ENCODE data around the gene NPM3.

The NPM3 gene

DNA sequence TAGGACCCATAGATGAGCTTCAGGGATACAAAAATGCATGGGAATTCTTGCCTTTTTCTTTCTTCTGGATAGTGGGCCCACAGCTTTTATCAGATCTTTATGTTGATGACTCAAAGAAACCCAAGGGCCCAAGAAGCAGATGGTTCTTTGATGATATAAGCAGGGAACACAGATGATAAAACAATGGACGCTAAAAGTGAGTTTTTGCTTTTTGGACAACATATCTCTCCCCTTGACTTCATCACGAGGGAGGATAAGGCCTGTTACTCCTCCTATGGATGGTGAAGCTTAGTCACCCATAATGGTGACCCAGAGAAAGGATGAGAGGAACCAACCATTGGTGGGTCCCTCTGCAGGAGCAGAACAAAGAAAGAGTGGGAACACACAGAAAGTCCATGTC lies 41.5 kb upstream of the NPM3 start:
- H3K9ac ChIP-seq (ENCODE audit: low read length in 2 of 2), result no peak overlapping the region
- peaks cover 0 to 3% of the 10 kb centered on the region in 2 donors for H3K36me3 ChIP-seq (ENCODE audit: control insufficient read depth in 2 of 2, insufficient read depth in 2 of 2, low read length in 2 of 2)
- no peaks in the 10 kb centered on the region for H3K9me3 ChIP-seq (ENCODE audit: control insufficient read depth in 2 of 2, low read length in 2 of 2)
- no peaks in the 10 kb centered on the region for H3K27me3 ChIP-seq (ENCODE audit: control insufficient read depth in 1 of 2, insufficient read depth in 2 of 2, low read length in 2 of 2)
- no peak overlapping the region for H3K4me3 ChIP-seq (ENCODE audit: low read length in 2 of 2)
- peaks cover 2% of the 10 kb centered on the region for H3K4me1 ChIP-seq (ENCODE audit: control insufficient read depth, insufficient read depth, low read length)
- H3K27ac ChIP-seq (ENCODE audit: low read length), result no peak overlapping the region

DNA sequence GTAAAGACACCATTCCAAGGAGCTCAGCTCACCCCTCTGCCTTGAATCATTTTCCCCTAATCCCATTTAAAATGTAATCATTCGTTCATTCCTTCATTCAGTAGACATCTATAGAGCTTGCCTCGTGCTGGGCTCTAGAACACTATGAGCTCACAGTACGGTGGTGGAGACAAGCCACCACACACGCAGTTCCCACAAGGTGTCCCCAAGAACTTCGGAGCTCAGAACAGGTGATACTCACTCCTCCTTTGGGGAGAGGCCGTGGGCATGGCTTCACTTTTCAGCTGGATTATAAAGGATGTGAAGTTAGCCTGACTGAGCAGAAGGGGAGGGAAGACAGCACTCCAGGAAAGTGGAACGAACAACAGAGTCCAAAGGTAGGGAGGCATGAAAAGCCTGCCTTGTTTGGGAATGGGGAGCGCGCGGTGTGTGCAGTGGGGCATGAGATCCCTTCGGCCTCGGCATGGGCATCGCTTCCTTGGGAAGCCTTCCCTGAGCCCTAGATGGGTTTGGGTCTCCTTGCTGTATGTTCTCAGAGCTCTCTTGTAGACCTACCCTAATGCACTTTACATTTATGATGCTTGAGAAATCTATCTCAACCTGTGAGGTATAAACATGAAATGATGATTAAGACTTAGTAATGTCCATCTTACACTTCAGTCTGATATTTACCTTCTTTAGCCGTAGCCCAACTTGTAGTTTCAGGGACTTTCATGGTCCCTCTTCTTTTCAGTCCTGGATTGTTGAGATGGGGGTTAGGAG lies 35.8 kb upstream of the NPM3 start:
- Histone ChIP-seq H3K9ac (ENCODE audit: low read length in 2 of 2) (peak overlapping the region; percentile 93 to 95), H3K36me3 (ENCODE audit: control insufficient read depth in 2 of 2, insufficient read depth in 2 of 2, low read length in 2 of 2) (peaks cover 0 to 2% of the 10 kb centered on the region in 2 donors), H3K9me3 (ENCODE audit: control insufficient read depth in 2 of 2, low read length in 2 of 2) (no peaks in the 10 kb centered on the region), H3K4me3 (ENCODE audit: low read length in 2 of 2) (peak overlapping the region; percentile 95 to 99), H3K4me1 (ENCODE audit: control insufficient read depth, insufficient read depth, low read length) (peaks cover 26% of the 10 kb centered on the region), H3K27ac (ENCODE audit: low read length) (peak overlapping the region; percentile 91), H3K27me3 (ENCODE audit: control insufficient read depth in 1 of 2, insufficient read depth in 2 of 2, low read length in 2 of 2) (no peaks in the 10 kb centered on the region)

GRCh38 chr10:101818119-101818871 lies 35.0 kb upstream of the NPM3 start, which contains the start of gene OGA:
Gene OGA (minus strand): TSS chr10:101818444. CDS start chr10:101818022, 422 bp downstream.
- no peaks in the 10 kb centered on the region for H3K9me3 ChIP-seq (ENCODE audit: control insufficient read depth in 2 of 2, low read length in 2 of 2)
- H3K36me3 ChIP-seq (ENCODE audit: control insufficient read depth in 2 of 2, insufficient read depth in 2 of 2, low read length in 2 of 2), result peaks cover 0 to 2% of the 10 kb centered on the region in 2 donors
- no peaks in the 10 kb centered on the region for H3K27me3 ChIP-seq (ENCODE audit: control insufficient read depth in 1 of 2, insufficient read depth in 2 of 2, low read length in 2 of 2)
- H3K4me3 ChIP-seq (ENCODE audit: low read length in 2 of 2), result peak within 1 kb of the TSS; percentile 95 to 99
- peaks cover 29% of the 10 kb centered on the region for H3K4me1 ChIP-seq (ENCODE audit: control insufficient read depth, insufficient read depth, low read length)
- H3K9ac ChIP-seq (ENCODE audit: low read length in 2 of 2), result peak within 1 kb of the TSS; percentile 93 to 95
- peak within 1 kb of the TSS; percentile 91 for H3K27ac ChIP-seq (ENCODE audit: low read length)

GRCh38 chr10:101817337-101818118 lies 34.3 kb upstream of the NPM3 start:
- H3K9me3 ChIP-seq (ENCODE audit: control insufficient read depth in 2 of 2, low read length in 2 of 2), result no peaks in the 10 kb centered on the region
- H3K36me3 ChIP-seq (ENCODE audit: control insufficient read depth in 2 of 2, insufficient read depth in 2 of 2, low read length in 2 of 2), result peaks cover 3% of the 10 kb centered on the region in 2 donors
- H3K27ac ChIP-seq (ENCODE audit: low read length), result peak overlapping the region; percentile 91
- H3K9ac ChIP-seq (ENCODE audit: low read length in 2 of 2), result peak overlapping the region; percentile 93 to 95
- H3K27me3 ChIP-seq (ENCODE audit: control insufficient read depth in 1 of 2, insufficient read depth in 2 of 2, low read length in 2 of 2), result no peaks in the 10 kb centered on the region
- H3K4me1 ChIP-seq (ENCODE audit: control insufficient read depth, insufficient read depth, low read length), result peaks cover 29% of the 10 kb centered on the region
- H3K4me3 ChIP-seq (ENCODE audit: low read length in 2 of 2), result peak overlapping the region; percentile 95 to 99

GRCh38 chr10:101816913-101817336 lies 33.7 kb upstream of the NPM3 start:
- Histone ChIP-seq H3K27ac (ENCODE audit: low read length) (peak overlapping the region; percentile 91), H3K9me3 (ENCODE audit: control insufficient read depth in 2 of 2, low read length in 2 of 2) (no peaks in the 10 kb centered on the region)

GRCh38 chr10:101816376-101816775 lies 33.1 kb upstream of the NPM3 start:
- Histone ChIP-seq H3K27ac (ENCODE audit: low read length) (no peak overlapping the region), H3K9ac (ENCODE audit: low read length in 2 of 2) (peak overlapping the region in 1 of 2 donors; percentile 93), H3K36me3 (ENCODE audit: control insufficient read depth in 2 of 2, insufficient read depth in 2 of 2, low read length in 2 of 2) (peaks cover 4 to 9% of the 10 kb centered on the region in 2 donors), H3K4me1 (ENCODE audit: control insufficient read depth, insufficient read depth, low read length) (peaks cover 29% of the 10 kb centered on the region), H3K9me3 (ENCODE audit: control insufficient read depth in 2 of 2, low read length in 2 of 2) (no peaks in the 10 kb centered on the region), H3K4me3 (ENCODE audit: low read length in 2 of 2) (peak overlapping the region; percentile 95 to 99), H3K27me3 (ENCODE audit: control insufficient read depth in 1 of 2, insufficient read depth in 2 of 2, low read length in 2 of 2) (no peaks in the 10 kb centered on the region)

More at GRCh38 chr10:101816913-101817336, 33.7 kb upstream of the NPM3 start:
- Histone ChIP-seq H3K36me3 (ENCODE audit: control insufficient read depth in 2 of 2, insufficient read depth in 2 of 2, low read length in 2 of 2) (peaks cover 4 to 7% of the 10 kb centered on the region in 2 donors), H3K4me1 (ENCODE audit: control insufficient read depth, insufficient read depth, low read length) (peaks cover 29% of the 10 kb centered on the region), H3K27me3 (ENCODE audit: control insufficient read depth in 1 of 2, insufficient read depth in 2 of 2, low read length in 2 of 2) (no peaks in the 10 kb centered on the region), H3K4me3 (ENCODE audit: low read length in 2 of 2) (peak overlapping the region; percentile 95 to 99), H3K9ac (ENCODE audit: low read length in 2 of 2) (peak overlapping the region; percentile 93 to 95)

DNA sequence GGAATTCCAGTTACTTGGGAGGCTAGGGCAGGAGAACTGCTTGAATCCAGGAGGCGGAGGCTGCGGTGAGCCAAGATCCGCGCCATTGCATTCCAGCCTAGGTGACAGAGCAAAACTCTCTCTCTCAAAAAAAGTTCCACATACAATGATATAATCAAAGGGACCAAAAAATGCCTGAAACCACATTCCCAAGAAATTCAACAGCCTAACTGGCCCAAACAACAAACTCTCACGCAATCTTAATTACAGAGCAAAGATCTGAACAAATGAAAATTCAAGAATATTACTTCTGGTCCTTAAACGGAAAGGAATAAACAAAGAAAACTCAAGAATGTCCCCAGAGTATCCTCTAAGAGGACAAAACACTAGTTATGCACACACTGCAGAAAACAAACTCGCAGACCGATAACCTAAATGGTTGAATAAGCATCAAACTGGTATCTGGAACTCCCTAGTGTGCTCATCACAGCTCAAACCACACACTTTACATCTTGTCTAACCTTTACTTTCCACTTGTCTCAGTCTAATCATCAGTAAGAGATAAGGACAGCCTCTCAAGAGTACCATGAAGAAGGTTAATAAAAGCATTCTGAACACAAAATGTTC lies 31.3 kb upstream of the NPM3 start:
- no peak overlapping the region for H3K27ac ChIP-seq (ENCODE audit: low read length)
- peak overlapping the region; percentile 65 to 95 for H3K4me3 ChIP-seq (ENCODE audit: low read length in 2 of 2)

DNA sequence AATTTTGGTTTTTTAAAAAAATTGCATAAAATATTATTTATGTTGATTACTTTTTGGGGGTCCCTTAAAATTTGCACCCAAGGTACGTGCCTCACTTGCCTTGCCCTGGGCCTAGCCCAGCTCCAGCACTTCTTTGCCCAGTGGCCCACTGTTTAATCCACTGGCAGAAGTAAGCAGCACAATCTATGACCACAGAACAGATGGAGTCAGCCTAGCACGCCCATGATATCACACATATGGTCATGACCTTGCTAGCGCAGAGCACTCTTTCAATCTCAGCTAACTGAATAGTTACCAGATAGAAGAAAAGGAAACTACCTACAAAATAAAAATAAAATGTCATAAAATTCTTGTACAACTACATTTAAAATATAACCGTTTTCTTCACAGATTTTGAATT lies 29.4 kb upstream of the NPM3 start:
- Histone ChIP-seq H3K4me3 (ENCODE audit: low read length in 2 of 2) (no peak overlapping the region), H3K9me3 (ENCODE audit: control insufficient read depth in 2 of 2, low read length in 2 of 2) (no peaks in the 10 kb centered on the region), H3K9ac (ENCODE audit: low read length in 2 of 2) (no peak overlapping the region), H3K36me3 (ENCODE audit: control insufficient read depth in 2 of 2, insufficient read depth in 2 of 2, low read length in 2 of 2) (peaks cover 17 to 29% of the 10 kb centered on the region in 2 donors), H3K27ac (ENCODE audit: low read length) (no peak overlapping the region), H3K4me1 (ENCODE audit: control insufficient read depth, insufficient read depth, low read length) (peaks cover 21% of the 10 kb centered on the region), H3K27me3 (ENCODE audit: control insufficient read depth in 1 of 2, insufficient read depth in 2 of 2, low read length in 2 of 2) (no peaks in the 10 kb centered on the region)

More for the DNA sequence above, 31.3 kb upstream of the NPM3 start:
- H3K36me3 ChIP-seq (ENCODE audit: control insufficient read depth in 2 of 2, insufficient read depth in 2 of 2, low read length in 2 of 2), result peaks cover 14 to 21% of the 10 kb centered on the region in 2 donors
- no peaks in the 10 kb centered on the region for H3K9me3 ChIP-seq (ENCODE audit: control insufficient read depth in 2 of 2, low read length in 2 of 2)
- H3K9ac ChIP-seq (ENCODE audit: low read length in 2 of 2), result no peak overlapping the region
- no peaks in the 10 kb centered on the region for H3K27me3 ChIP-seq (ENCODE audit: control insufficient read depth in 1 of 2, insufficient read depth in 2 of 2, low read length in 2 of 2)
- H3K4me1 ChIP-seq (ENCODE audit: control insufficient read depth, insufficient read depth, low read length), result peaks cover 27% of the 10 kb centered on the region

DNA sequence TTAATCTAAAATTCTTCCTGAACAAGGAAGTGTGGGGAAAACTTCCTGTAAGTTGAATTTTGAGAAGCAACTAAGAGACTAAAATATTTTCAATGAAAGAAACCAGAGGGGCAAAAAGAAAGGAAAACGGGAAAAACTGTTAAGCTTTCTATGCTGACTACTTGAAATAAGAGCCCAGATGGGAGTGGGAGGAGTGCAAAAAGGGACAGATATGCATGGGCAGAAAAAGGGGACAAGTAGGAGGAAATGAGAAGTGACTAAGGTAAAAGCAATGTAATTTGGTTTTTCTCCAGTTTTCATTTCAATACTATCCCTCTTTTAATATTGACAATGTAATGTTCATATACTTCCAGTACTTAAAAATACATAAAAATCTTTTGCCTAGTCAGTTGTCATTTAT lies 23.9 kb upstream of the NPM3 start:
- Histone ChIP-seq H3K4me3 (ENCODE audit: low read length in 2 of 2) (no peak overlapping the region), H3K9ac (ENCODE audit: low read length in 2 of 2) (no peak overlapping the region), H3K4me1 (ENCODE audit: control insufficient read depth, insufficient read depth, low read length) (no peaks in the 10 kb centered on the region), H3K9me3 (ENCODE audit: control insufficient read depth in 2 of 2, low read length in 2 of 2) (no peaks in the 10 kb centered on the region), H3K27me3 (ENCODE audit: control insufficient read depth in 1 of 2, insufficient read depth in 2 of 2, low read length in 2 of 2) (no peaks in the 10 kb centered on the region), H3K27ac (ENCODE audit: low read length) (no peak overlapping the region), H3K36me3 (ENCODE audit: control insufficient read depth in 2 of 2, insufficient read depth in 2 of 2, low read length in 2 of 2) (peaks cover 34 to 52% of the 10 kb centered on the region in 2 donors)

GRCh38 chr10:101803511-101803910 lies 20.3 kb upstream of the NPM3 start:
- no peak overlapping the region for H3K4me3 ChIP-seq (ENCODE audit: low read length in 2 of 2)
- no peak overlapping the region for H3K9ac ChIP-seq (ENCODE audit: low read length in 2 of 2)
- H3K9me3 ChIP-seq (ENCODE audit: control insufficient read depth in 2 of 2, low read length in 2 of 2), result no peaks in the 10 kb centered on the region
- no peak overlapping the region for H3K27ac ChIP-seq (ENCODE audit: low read length)
- peaks cover 46 to 52% of the 10 kb centered on the region in 2 donors for H3K36me3 ChIP-seq (ENCODE audit: control insufficient read depth in 2 of 2, insufficient read depth in 2 of 2, low read length in 2 of 2)
- H3K27me3 ChIP-seq (ENCODE audit: control insufficient read depth in 1 of 2, insufficient read depth in 2 of 2, low read length in 2 of 2), result no peaks in the 10 kb centered on the region
- H3K4me1 ChIP-seq (ENCODE audit: control insufficient read depth, insufficient read depth, low read length), result no peaks in the 10 kb centered on the region

All from stomach smooth muscle (tissue), 2 donors.